ENCODE data around the gene LAMA3.

DNA sequence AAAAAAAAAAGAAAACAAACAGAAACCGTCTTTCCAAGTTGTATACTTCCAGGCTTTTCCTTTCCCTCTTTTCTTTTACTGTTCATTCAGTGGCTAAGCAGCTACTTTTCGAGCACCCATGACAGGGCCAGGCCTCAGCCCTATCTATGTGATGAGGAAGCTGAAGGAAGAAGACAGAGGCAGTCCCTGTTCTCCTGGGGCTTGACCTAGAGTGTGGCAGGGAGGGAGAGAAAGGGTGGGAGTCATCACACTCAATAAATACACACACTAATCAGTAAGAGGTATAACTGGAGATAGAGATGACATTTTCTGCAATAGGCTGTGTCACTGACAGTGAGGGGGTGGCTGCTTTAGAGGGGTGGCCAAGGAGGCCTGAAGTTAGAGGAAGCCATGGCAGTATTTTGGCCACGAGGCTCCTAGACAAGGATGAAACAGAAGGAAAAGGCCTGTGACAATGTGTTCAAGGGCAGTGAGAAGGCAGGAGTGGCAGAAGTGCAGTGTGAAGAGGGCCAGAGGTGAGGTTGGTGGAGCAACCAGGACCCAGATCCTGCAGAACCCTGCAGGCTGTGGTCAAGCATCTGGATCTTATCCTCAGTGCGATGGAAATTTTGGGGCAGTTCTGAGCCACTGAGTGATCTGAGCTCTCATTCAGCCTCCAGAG lies 193.5 kb downstream of the LAMA3 start:
- TF ChIP-seq CREB1 (IDR thresholded peaks at IDR 0.05): no peak
- TF ChIP-seq CREB1 (CRISPR knock-in tag; IDR thresholded peaks at IDR 0.05): no peak
- TF ChIP-seq CREB3 (CRISPR knock-in tag; IDR thresholded peaks at IDR 0.05): no peak
- TF ChIP-seq U2AF1 (optimal IDR thresholded peaks at IDR 0.05; ENCODE audit: low read depth, low read length): no peak
- no peak for TF ChIP-seq HOXA9 (CRISPR knock-in tag; IDR thresholded peaks at IDR 0.05; ENCODE audit: borderline replicate concordance)
- TF ChIP-seq PBX2 (CRISPR knock-in tag; IDR thresholded peaks at IDR 0.05): no peak
- no peak for TF ChIP-seq SAFB2 (CRISPR knock-in tag; IDR thresholded peaks at IDR 0.05; ENCODE audit: borderline replicate concordance, low read depth)
- no peak for TF ChIP-seq MXD3 (CRISPR knock-in tag; IDR thresholded peaks at IDR 0.05)
